Measurements from ENCODE around the gene RASGRF1. TPM values are rescaled to one million over a fixed set of nuclear protein-coding genes. Genes with fewer than 3 reads are reported as not detected.
"Not testable (repeated sequence)": the region's sequence is repeated elsewhere in the genome, so short reads cannot be mapped to it uniquely, and the experiment has no call there.

The RASGRF1 gene
- total and polyA plus RNA-seq, 2 donors (not counting 1 experiment from before 2014, with no cell fraction given), result 0.09 TPM; not detected in 1

GRCh38 chr15:78996894-78997275 is 93.7 kb downstream of the RASGRF1 start:
- Histone ChIP-seq H3K9ac (ENCODE audit: insufficient read depth, low read length) (no peak overlapping the region), H4K20me1 (ENCODE audit: control insufficient read depth, extremely low read depth, insufficient read depth, low read length) (no peaks in the 10 kb centered on the region), H3K9me3 (ENCODE audit: control insufficient read depth, insufficient read depth, low read depth, low read length) (no peaks in the 10 kb centered on the region), H3K27ac (ENCODE audit: insufficient read depth, low read length) (no peak overlapping the region), H3K4me2 (ENCODE audit: extremely low read depth, insufficient read depth, low read length) (no peak overlapping the region), H3K4me1 (ENCODE audit: control insufficient read depth, extremely low read depth, insufficient read depth, low read length) (no peaks in the 10 kb centered on the region), H3K4me3 (replicated peaks in 1 of 4; ENCODE audit: control extremely low read depth in 1 of 4, insufficient read depth in 1 of 4, low read depth in 3 of 4, low read length in 4 of 4) (no peak overlapping the region), H3K27me3 (ENCODE audit: control insufficient read depth, insufficient read depth, low read length) (no peaks in the 10 kb centered on the region), H3K36me3 (ENCODE audit: control insufficient read depth, insufficient read depth, low read length) (no peaks in the 10 kb centered on the region), H2AFZ (ENCODE audit: low read length) (no peak overlapping the region), H3K79me2 (ENCODE audit: control insufficient read depth, insufficient read depth, low read length) (no peaks in the 10 kb centered on the region)
- peak in 1 of 2 donors; percentile 36 for DNase-seq (ENCODE audit: low read depth in 2 of 2)
- TF ChIP-seq CTCF (conservative IDR thresholded peaks at IDR 0.05 in 1 of 2, IDR thresholded peaks at IDR 0.05 in 1 of 2; ENCODE audit: low read depth in 1 of 2, low read length in 2 of 2) (no peak), EZH2 (IDR thresholded peaks at IDR 0.05; ENCODE audit: low read length, missing control alignments) (no peak)

GRCh38 chr15:78995921-78996893 is 94.4 kb downstream of the RASGRF1 start:
- Histone ChIP-seq H3K27ac (ENCODE audit: insufficient read depth, low read length) (no peak overlapping the region), H3K9ac (ENCODE audit: insufficient read depth, low read length) (no peak overlapping the region), H3K9me3 (ENCODE audit: control insufficient read depth, insufficient read depth, low read depth, low read length) (no peaks in the 10 kb centered on the region), H2AFZ (ENCODE audit: low read length) (no peak overlapping the region), H3K36me3 (ENCODE audit: control insufficient read depth, insufficient read depth, low read length) (no peaks in the 10 kb centered on the region), H3K79me2 (ENCODE audit: control insufficient read depth, insufficient read depth, low read length) (no peaks in the 10 kb centered on the region), H4K20me1 (ENCODE audit: control insufficient read depth, extremely low read depth, insufficient read depth, low read length) (no peaks in the 10 kb centered on the region), H3K27me3 (ENCODE audit: control insufficient read depth, insufficient read depth, low read length) (no peaks in the 10 kb centered on the region), H3K4me2 (ENCODE audit: extremely low read depth, insufficient read depth, low read length) (no peak overlapping the region), H3K4me1 (ENCODE audit: control insufficient read depth, extremely low read depth, insufficient read depth, low read length) (no peaks in the 10 kb centered on the region), H3K4me3 (replicated peaks in 1 of 4; ENCODE audit: control extremely low read depth in 1 of 4, insufficient read depth in 1 of 4, low read depth in 3 of 4, low read length in 4 of 4) (no peak overlapping the region)
- no peak for TF ChIP-seq CTCF (conservative IDR thresholded peaks at IDR 0.05 in 1 of 2, IDR thresholded peaks at IDR 0.05 in 1 of 2; ENCODE audit: low read depth in 1 of 2, low read length in 2 of 2)
- no peak for TF ChIP-seq EZH2 (IDR thresholded peaks at IDR 0.05; ENCODE audit: low read length, missing control alignments)
- no peak for DNase-seq (ENCODE audit: low read depth in 2 of 2)

- DNase-seq (ENCODE audit: low read depth in 2 of 2); H3K9ac ChIP-seq (ENCODE audit: insufficient read depth, low read length); H3K27ac ChIP-seq (ENCODE audit: insufficient read depth, low read length); H3K79me2 ChIP-seq (ENCODE audit: control insufficient read depth, insufficient read depth, low read length); H3K4me2 ChIP-seq (ENCODE audit: extremely low read depth, insufficient read depth, low read length); H3K4me1 ChIP-seq (ENCODE audit: control insufficient read depth, extremely low read depth, insufficient read depth, low read length); H4K20me1 ChIP-seq (ENCODE audit: control insufficient read depth, extremely low read depth, insufficient read depth, low read length); H3K4me3 ChIP-seq (replicated peaks in 1 of 4; ENCODE audit: control extremely low read depth in 1 of 4, insufficient read depth in 1 of 4, low read depth in 3 of 4, low read length in 4 of 4); H3K9me3 ChIP-seq (ENCODE audit: control insufficient read depth, insufficient read depth, low read depth, low read length); H2AFZ ChIP-seq (ENCODE audit: low read length); H3K36me3 ChIP-seq (ENCODE audit: control insufficient read depth, insufficient read depth, low read length); H3K27me3 ChIP-seq (ENCODE audit: control insufficient read depth, insufficient read depth, low read length): not testable (repeated sequence)
Observed at GRCh38 chr15:78995161-78995560, 95.4 kb downstream of the RASGRF1 start.
